Kidney epithelial cell (primary cell): ENCODE results near the gene PIEZO2. TPM values are rescaled to one million over a fixed set of nuclear protein-coding genes. Genes with fewer than 3 reads are reported as not detected.

Experiments used
- DNase-seq: peaks from one replicate; pipeline ENCODE4 v3.0.0-alpha.2; 2010; ENCODE audit warnings: low read depth
- H3K27me3 ChIP-seq: 2 replicates; pipeline ENCODE4 v1.6.0; 2011; ENCODE audit warnings: low read length; ENCODE audit not compliant: control insufficient read depth, insufficient read depth
- H3K36me3 ChIP-seq: 2 replicates; pipeline ENCODE4 v1.5.1; 2011; ENCODE audit warnings: low read length; ENCODE audit not compliant: control insufficient read depth, insufficient read depth
- H3K4me3 ChIP-seq: 2 replicates; pipeline ENCODE4 v1.5.1; 2011; ENCODE audit warnings: low read depth, mild to moderate bottlenecking, control low read depth, low read length
- CTCF ChIP-seq: IDR thresholded peaks from 2 replicates; pipeline ENCODE4 v1.5.1; 2011; ENCODE audit warnings: mild to moderate bottlenecking, moderate library complexity, low read length, control low read depth, inconsistent platforms; ENCODE audit not compliant: insufficient read depth, poor library complexity, severe bottlenecking
- total RNA-seq: library from RNA; depleted of rRNA; stranded (reverse); fragments of >200 nt; gene quantifications from 2 replicates; pipeline ENCODE4 v1.2.3, GENCODE V29; 2015

The PIEZO2 gene
- total RNA-seq, 1 donor from 2014 or later, result 1.8 TPM

GRCh38 chr18:11114653-11115052 is 34.7 kb downstream of the PIEZO2 start:
- no peak for DNase-seq
- no peaks in the 10 kb centered on the region for H3K36me3 ChIP-seq
- TF ChIP-seq CTCF, result no peak
- H3K27me3 ChIP-seq, result no peaks in the 10 kb centered on the region
- no peak overlapping the region for H3K4me3 ChIP-seq

- Histone ChIP-seq H3K27me3 (no peaks in the 10 kb centered on the region), H3K4me3 (no peak overlapping the region), H3K36me3 (no peaks in the 10 kb centered on the region)
- no peak for DNase-seq
- TF ChIP-seq CTCF, result no peak
These were observed 35.4 kb downstream of the PIEZO2 start for GRCh38 chr18:11113937-11114336.

GRCh38 chr18:11113046-11113548 is 36.3 kb downstream of the PIEZO2 start:
- no peaks in the 10 kb centered on the region for H3K36me3 ChIP-seq
- H3K4me3 ChIP-seq, result no peak overlapping the region
- no peaks in the 10 kb centered on the region for H3K27me3 ChIP-seq
- DNase-seq, result no peak
- TF ChIP-seq CTCF, result no peak

- no peak for TF ChIP-seq CTCF
- Histone ChIP-seq H3K36me3 (no peaks in the 10 kb centered on the region), H3K4me3 (no peak overlapping the region), H3K27me3 (no peaks in the 10 kb centered on the region)
- no peak for DNase-seq
These were observed 37.1 kb downstream of the PIEZO2 start for GRCh38 chr18:11112286-11112685.

- no peak for TF ChIP-seq CTCF
- DNase-seq, result no peak
- H3K36me3 ChIP-seq, result no peaks in the 10 kb centered on the region
- H3K4me3 ChIP-seq, result no peak overlapping the region
- H3K27me3 ChIP-seq, result no peaks in the 10 kb centered on the region
These were observed 38.9 kb downstream of the PIEZO2 start for GRCh38 chr18:11110509-11110908.

GRCh38 chr18:11108947-11109346 is 40.4 kb downstream of the PIEZO2 start:
- Histone ChIP-seq H3K36me3 (no peaks in the 10 kb centered on the region), H3K4me3 (no peak overlapping the region), H3K27me3 (no peaks in the 10 kb centered on the region)
- no peak for DNase-seq
- TF ChIP-seq CTCF, result no peak
